NCI-H69 (cell line): ENCODE results near the gene ZHX3.
"Not testable (repeated sequence)": the region's sequence is repeated elsewhere in the genome, so short reads cannot be mapped to it uniquely, and the experiment has no call there.

ENCODE experiments used
- DNase-seq: peaks from one replicate; lab custom pipeline; 2025; lab: John Stamatoyannopoulos, UW

ZHX3 gene

GRCh38 chr20:41330941-41331340 lies 13.4 kb upstream of the ZHX3 start:
- no peak for DNase-seq

- DNase-seq, result no peak
Measured at GRCh38 chr20:41330343-41330720, 12.8 kb upstream of the ZHX3 start.

GRCh38 chr20:41329435-41330342 lies 12.2 kb upstream of the ZHX3 start:
- no peak for DNase-seq

GRCh38 chr20:41327178-41327577 lies 9.6 kb upstream of the ZHX3 start:
- DNase-seq, result no peak

- no peak for DNase-seq
Measured at GRCh38 chr20:41320976-41321375, 3.4 kb upstream of the ZHX3 start.

GRCh38 chr20:41320441-41320840 lies 2.9 kb upstream of the ZHX3 start:
- DNase-seq, result no peak

- DNase-seq, result peak; percentile 24
Measured at GRCh38 chr20:41318271-41318649, 729 bp upstream of the ZHX3 start.

GRCh38 chr20:41316602-41317545 lies 657 bp downstream of the ZHX3 start:
- peak; percentile 80 for DNase-seq

- no peak for DNase-seq
Measured at GRCh38 chr20:41316051-41316450, 1.5 kb downstream of the ZHX3 start.

- DNase-seq, result peak; percentile 5
Measured at GRCh38 chr20:41314386-41314785, 3.1 kb downstream of the ZHX3 start.

- DNase-seq, result not testable (repeated sequence)
Measured at GRCh38 chr20:41312009-41312408, 5.5 kb downstream of the ZHX3 start.

- DNase-seq, result no peak
Measured at GRCh38 chr20:41309817-41310216, 7.7 kb downstream of the ZHX3 start.

GRCh38 chr20:41308726-41309413 lies 8.7 kb downstream of the ZHX3 start:
- DNase-seq, result no peak

GRCh38 chr20:41308290-41308711 lies 9.2 kb downstream of the ZHX3 start:
- DNase-seq, result no peak

GRCh38 chr20:41307021-41307420 lies 10.5 kb downstream of the ZHX3 start:
- DNase-seq, result no peak

- DNase-seq, result no peak
Measured at GRCh38 chr20:41306061-41306727, 11.3 kb downstream of the ZHX3 start.

- DNase-seq, result no peak
Measured at GRCh38 chr20:41304424-41305079, 13.0 kb downstream of the ZHX3 start.

- DNase-seq, result no peak
Measured at GRCh38 chr20:41304002-41304401, 13.5 kb downstream of the ZHX3 start.

- DNase-seq, result no peak
Measured at GRCh38 chr20:41300886-41301285, 16.6 kb downstream of the ZHX3 start.

GRCh38 chr20:41300383-41300782 lies 17.1 kb downstream of the ZHX3 start:
- peak; percentile 9 for DNase-seq

- DNase-seq, result no peak
Measured at GRCh38 chr20:41299899-41300298, 17.6 kb downstream of the ZHX3 start.
